Calu3 (cell line): Measurements from ENCODE around the gene GPM6B. TPM values are rescaled to one million over a fixed set of nuclear protein-coding genes. Genes with fewer than 3 reads are reported as not detected.

ENCODE experiments used
- BruUV-seq: library from RNA; stranded (reverse); fragments of 400-500 nt; replicated peaks from 2 replicates; lab custom pipeline; 2021; lab: Mats Ljungman, UMichigan
- CTCF ChIA-PET: fragments of 300-600 bp; sonication (Branson Sonifier 250); formaldehyde crosslinking; loops from one replicate; lab custom pipeline; 2022; ENCODE audit warnings: antibody characterized with exemption; lab: Charles Lee
- DNase-seq: peaks from one replicate; pipeline ENCODE4 v3.0.0; 2022
- H3K27ac Mint-ChIP-seq: one replicate; pipeline ENCODE4 v1.8.0; 2022; ENCODE audit warnings: mixed read lengths; ENCODE audit not compliant: unreplicated experiment
- H3K27me3 Mint-ChIP-seq: one replicate; pipeline ENCODE4 v1.8.0; 2022; ENCODE audit warnings: mixed read lengths; ENCODE audit not compliant: unreplicated experiment
- H3K36me3 Mint-ChIP-seq: one replicate; pipeline ENCODE4 v1.8.0; 2022; ENCODE audit warnings: mild to moderate bottlenecking, moderate library complexity, mixed read lengths; ENCODE audit not compliant: insufficient read depth, unreplicated experiment
- H3K4me1 Mint-ChIP-seq: one replicate; pipeline ENCODE4 v1.8.0; 2022; ENCODE audit warnings: mild to moderate bottlenecking, low read depth, mixed read lengths; ENCODE audit not compliant: unreplicated experiment
- H3K4me3 Mint-ChIP-seq: one replicate; pipeline ENCODE4 v1.8.0; 2022; ENCODE audit warnings: mild to moderate bottlenecking, low read depth, moderate library complexity, mixed read lengths; ENCODE audit not compliant: unreplicated experiment
- H3K9me3 Mint-ChIP-seq: one replicate; pipeline ENCODE4 v1.8.0; 2022; ENCODE audit warnings: low read depth, mixed read lengths; ENCODE audit not compliant: unreplicated experiment
- intact Hi-C: fragments of 100-400 bp; cut with micrococcal nuclease; formaldehyde crosslinking; loops from one replicate; pipeline ENCODE4 v1.10.0; 2022; ENCODE audit not compliant: unreplicated experiment
- total RNA-seq: library from RNA; stranded (reverse); gene quantifications from 2 replicates; pipeline ENCODE4 v1.2.3, GENCODE V29; 2022
- TF ChIP-seq, protein P1 (sequence below): fragments of 200-600 bp; IDR thresholded peaks from one replicate; pipeline ENCODE4 v1.8.0; 2022; ENCODE audit warnings: antibody characterized with exemption; ENCODE audit not compliant: unreplicated experiment

The GPM6B gene
- total RNA-seq, 1 experiment from 2014 or later: 4.3 TPM

DNA sequence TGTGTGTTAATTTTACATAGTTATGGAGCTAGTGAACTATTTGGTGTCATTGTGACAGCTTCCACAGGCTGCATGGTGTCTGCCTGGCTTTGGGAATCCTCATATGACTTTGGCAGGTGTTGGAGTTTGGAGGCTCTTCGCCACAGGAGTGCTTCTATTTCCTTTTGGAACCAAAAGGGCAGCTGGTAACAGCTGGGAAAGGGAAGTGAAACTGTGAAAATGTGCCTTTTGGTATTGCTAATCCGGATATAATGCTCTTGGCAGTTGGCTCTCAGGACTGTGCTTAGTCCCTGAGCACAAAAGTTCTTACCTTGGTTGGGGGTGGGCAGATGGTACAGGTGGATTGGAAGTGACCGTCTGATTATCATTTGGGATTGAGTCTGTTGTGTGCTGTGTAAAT, 64.2 kb downstream of the GPM6B start:
- DNase-seq: no peak
- intact Hi-C loops: loop anchor here (10.0 kb wide), 1 partner anchor 182 kb away; no protein-coding TSS in a partner anchor
- Mint-ChIP-seq H3K27ac (no peak overlapping the region), H3K9me3 (no peaks in the 10 kb centered on the region), H3K4me3 (no peak overlapping the region), H3K4me1 (peaks cover 4% of the 10 kb centered on the region), H3K27me3 (no peaks in the 10 kb centered on the region), H3K36me3 (peaks cover 32% of the 10 kb centered on the region)
- TF ChIP-seq, protein P1, sequence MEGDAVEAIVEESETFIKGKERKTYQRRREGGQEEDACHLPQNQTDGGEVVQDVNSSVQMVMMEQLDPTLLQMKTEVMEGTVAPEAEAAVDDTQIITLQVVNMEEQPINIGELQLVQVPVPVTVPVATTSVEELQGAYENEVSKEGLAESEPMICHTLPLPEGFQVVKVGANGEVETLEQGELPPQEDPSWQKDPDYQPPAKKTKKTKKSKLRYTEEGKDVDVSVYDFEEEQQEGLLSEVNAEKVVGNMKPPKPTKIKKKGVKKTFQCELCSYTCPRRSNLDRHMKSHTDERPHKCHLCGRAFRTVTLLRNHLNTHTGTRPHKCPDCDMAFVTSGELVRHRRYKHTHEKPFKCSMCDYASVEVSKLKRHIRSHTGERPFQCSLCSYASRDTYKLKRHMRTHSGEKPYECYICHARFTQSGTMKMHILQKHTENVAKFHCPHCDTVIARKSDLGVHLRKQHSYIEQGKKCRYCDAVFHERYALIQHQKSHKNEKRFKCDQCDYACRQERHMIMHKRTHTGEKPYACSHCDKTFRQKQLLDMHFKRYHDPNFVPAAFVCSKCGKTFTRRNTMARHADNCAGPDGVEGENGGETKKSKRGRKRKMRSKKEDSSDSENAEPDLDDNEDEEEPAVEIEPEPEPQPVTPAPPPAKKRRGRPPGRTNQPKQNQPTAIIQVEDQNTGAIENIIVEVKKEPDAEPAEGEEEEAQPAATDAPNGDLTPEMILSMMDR: no peak
- BruUV-seq: no TSS peak
- CTCF ChIA-PET: interaction anchor here (0.8 kb wide), 1 partner anchor 9 kb away, joined by 3 read pairs; no protein-coding TSS in a partner anchor

DNA sequence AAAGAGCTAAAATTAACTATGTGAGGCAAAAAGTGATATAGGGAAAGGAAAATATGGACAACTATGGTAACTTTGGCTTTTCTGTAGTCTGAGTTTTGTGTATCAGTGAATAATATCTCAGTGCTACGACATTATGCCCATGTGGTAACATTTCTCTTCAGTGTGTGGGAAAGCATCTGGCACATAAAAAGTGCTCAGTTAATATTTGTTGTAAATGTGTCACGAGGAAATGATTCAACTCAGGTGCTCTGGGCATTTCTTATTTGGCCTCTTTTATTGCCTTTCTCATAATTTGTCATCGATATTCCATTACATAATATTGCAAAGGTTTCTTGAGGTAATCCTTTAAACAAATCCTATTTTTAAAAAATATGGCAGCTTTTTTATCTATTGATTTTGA, 64.8 kb downstream of the GPM6B start:
- BruUV-seq: no TSS peak
- no peak for DNase-seq
- H3K4me1 Mint-ChIP-seq: peaks cover 9% of the 10 kb centered on the region
- intact Hi-C loops: loop anchor here (10.0 kb wide), 1 partner anchor 183 kb away; no protein-coding TSS in a partner anchor
- H3K27me3 Mint-ChIP-seq: no peaks in the 10 kb centered on the region
- no peaks in the 10 kb centered on the region for H3K9me3 Mint-ChIP-seq
- no peak overlapping the region for H3K4me3 Mint-ChIP-seq
- TF ChIP-seq, protein P1: no peak
- H3K27ac Mint-ChIP-seq: no peak overlapping the region
- CTCF ChIA-PET: no interaction called here
- H3K36me3 Mint-ChIP-seq: peaks cover 36% of the 10 kb centered on the region

DNA sequence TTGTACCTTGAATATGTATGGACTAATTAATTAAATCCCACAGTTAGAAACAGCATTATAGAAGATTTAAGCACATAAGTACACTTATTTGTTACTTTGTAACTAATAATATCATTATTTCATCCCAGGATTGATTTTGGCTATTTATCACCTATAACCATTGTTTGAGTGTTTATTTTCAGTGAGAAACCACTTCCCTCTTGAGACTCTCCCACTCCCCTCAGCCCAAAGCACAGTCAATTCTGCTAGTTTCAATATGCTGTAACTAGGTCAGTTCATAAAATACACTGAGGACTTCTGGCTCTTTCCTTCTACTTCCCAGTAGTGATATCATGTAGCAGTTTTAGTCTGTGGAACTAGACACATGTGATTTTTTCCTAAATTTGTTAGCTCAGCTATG, 66.1 kb downstream of the GPM6B start:
- DNase-seq: no peak
- CTCF ChIA-PET: interaction anchor here (1.0 to 1.3 kb wide), 3 partner anchors 14 to 244 kb away, joined by 4 to 8 read pairs (median 5); partner anchors contain the start of genes OFD1 and TRAPPC2
- no peaks in the 10 kb centered on the region for H3K9me3 Mint-ChIP-seq
- H3K36me3 Mint-ChIP-seq: peaks cover 47% of the 10 kb centered on the region
- H3K4me3 Mint-ChIP-seq: no peak overlapping the region
- BruUV-seq: no TSS peak
- TF ChIP-seq, protein P1: no peak
- H3K27me3 Mint-ChIP-seq: no peaks in the 10 kb centered on the region
- no peak overlapping the region for H3K27ac Mint-ChIP-seq
- intact Hi-C loops: loop anchor here (1.0 to 10.0 kb wide), 2 partner anchors 184 to 281 kb away; no protein-coding TSS in a partner anchor
- H3K4me1 Mint-ChIP-seq: peaks cover 14% of the 10 kb centered on the region

DNA sequence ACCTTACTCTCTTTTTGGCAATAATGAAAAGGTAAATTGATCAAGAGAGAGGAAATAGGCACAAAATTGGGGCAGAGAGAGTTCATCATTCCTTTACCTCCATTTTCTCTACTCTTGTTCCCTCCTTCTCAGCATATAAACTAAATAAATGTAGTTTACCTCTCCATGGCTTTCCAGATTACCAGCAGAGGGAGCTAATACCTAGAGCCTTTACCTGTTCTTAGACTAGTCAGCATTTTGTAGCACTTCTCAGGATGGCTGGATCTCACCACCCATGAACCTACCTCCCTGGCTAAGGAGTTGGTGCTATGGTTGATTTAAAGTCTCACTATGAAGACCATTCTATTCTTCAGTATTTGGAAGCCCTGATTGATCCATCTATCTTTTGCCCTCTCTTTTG, 66.7 kb downstream of the GPM6B start:
- TF ChIP-seq, protein P1: no peak
- intact Hi-C loops: loop anchor here (1.0 to 10.0 kb wide), 2 partner anchors 185 to 282 kb away; no protein-coding TSS in a partner anchor
- CTCF ChIA-PET: interaction anchor here (0.6 to 1.3 kb wide), 4 partner anchors 14 to 849 kb away, joined by 4 to 8 read pairs (median 5); partner anchors contain the start of genes OFD1 and TRAPPC2
- Mint-ChIP-seq H3K4me3 (no peak overlapping the region), H3K36me3 (peaks cover 47% of the 10 kb centered on the region), H3K4me1 (peaks cover 14% of the 10 kb centered on the region), H3K9me3 (no peaks in the 10 kb centered on the region), H3K27ac (no peak overlapping the region), H3K27me3 (no peaks in the 10 kb centered on the region)
- DNase-seq: peak; percentile 19
- no TSS peak for BruUV-seq
